Hematopoietic multipotent progenitor cell treated with erythropoietin and hydrocortisone succinate and interleukin-3 and kit ligand, for 15 days (in vitro differentiated cells): ENCODE measurements around the gene KBTBD8.

Experiments
- DNase-seq: peaks from one replicate; pipeline ENCODE4 v3.0.0-alpha.2; 2015; ENCODE audit warnings: low spot score

Gene KBTBD8

DNA sequence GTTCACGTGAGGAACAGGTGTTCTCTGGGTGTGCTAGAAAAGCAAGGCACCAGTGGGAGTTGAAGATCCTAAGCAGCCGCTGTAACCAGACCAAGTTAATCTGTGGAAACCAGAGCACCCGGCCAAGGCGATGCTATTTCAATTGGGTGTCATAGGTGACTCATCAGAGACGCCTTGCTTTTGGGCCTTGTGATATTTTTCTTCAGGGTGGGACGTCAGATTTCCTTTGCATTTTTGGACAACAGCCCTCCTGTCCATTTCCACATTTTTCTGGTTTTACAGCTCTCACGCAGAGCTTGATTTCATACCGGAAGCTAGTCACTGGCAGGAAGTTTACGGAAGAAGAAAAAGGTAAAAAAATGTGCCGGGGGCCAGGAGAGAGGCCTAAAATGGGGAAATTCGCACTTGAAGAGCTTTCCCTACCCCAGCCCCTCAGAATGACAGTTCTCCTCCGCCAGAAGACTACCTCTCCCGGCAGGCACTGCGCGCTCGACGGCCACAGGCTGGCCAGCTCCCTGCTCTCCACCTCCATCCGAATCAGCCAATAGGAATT lies 471 bp upstream of the KBTBD8 start:
- DNase-seq = peak; percentile 72

DNA sequence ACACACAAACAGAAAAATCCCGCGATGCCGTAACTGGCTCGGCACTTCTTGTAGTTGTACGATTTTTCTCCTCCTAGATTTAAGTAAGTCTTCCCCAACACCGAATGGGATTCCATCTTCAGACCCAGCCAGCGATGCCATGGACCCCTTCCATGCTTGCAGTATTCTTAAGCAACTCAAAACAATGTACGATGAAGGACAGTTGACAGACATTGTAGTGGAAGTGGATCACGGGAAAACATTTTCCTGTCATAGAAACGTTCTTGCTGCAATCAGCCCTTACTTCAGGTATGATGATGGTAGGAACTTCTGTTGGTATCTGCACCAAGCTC lies 763 bp downstream of the KBTBD8 start:
- no peak for DNase-seq

- DNase-seq = peak; percentile 43
These were observed 1.9 kb downstream of the KBTBD8 start for GRCh38 chr3:67000009-67000408.

- no peak for DNase-seq
These were observed 3.2 kb downstream of the KBTBD8 start for GRCh38 chr3:67001086-67001861.

DNA sequence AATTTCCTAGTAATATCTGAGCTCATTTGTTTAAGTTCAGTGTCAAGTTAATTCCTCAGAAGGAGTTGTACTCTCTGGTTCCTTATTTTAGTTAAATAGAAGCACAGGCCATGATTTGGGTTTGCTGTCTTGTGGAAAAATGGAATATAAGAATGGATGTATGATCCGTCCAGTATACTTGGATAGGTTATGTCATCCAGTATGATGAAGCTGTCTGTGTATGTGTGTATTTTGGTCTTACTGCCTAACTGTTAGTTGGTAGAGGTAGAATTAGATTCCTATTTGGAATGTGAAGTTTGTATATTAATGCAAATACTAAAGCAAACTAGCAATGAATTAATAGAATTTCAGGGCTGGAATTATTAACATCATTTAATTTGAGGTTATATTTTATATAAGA lies 7.9 kb downstream of the KBTBD8 start:
- no peak for DNase-seq

DNA sequence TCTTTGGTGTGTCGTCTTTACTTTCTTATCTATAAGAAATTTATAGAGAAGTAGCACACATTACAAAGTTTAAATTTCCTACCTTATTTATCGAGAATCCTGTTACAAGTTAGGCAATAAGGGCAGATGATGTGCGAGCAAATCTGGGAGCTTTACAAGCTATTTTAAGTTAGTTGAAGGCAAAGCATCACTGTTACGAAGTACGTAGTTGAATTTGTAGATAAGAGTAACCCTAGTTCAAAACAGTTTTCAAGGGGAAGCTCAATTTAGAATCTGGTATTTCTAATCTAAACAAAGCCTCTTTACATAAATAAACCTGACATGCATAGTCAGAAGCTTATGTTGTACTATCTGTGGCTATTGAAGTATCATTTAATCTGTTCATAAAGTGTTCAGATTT lies 8.4 kb downstream of the KBTBD8 start:
- no peak for DNase-seq

DNA sequence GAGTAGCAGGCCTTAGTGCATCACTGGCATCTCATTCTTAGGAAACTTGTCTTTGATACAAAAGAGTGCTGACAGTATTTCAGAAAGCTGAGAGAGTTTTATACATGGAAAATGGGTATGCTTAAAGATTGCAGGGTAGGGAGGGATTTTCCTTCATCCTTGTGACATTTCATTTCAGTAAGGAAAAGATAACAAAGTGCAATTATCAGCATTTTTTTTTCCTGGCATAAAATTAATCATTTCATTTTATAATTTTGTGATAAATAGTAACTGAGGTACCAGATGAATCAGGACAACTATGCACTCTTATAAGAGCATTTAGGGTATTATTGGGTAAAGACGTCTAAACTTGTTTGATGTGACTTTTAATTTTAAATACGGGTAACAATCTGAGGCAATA lies 10.3 kb downstream of the KBTBD8 start:
- DNase-seq = no peak

- no peak for DNase-seq
These were observed 11.6 kb downstream of the KBTBD8 start for GRCh38 chr3:67009716-67010115.

GRCh38 chr3:67011414-67012131 lies 13.5 kb downstream of the KBTBD8 start:
- DNase-seq = peak; percentile 27

DNA sequence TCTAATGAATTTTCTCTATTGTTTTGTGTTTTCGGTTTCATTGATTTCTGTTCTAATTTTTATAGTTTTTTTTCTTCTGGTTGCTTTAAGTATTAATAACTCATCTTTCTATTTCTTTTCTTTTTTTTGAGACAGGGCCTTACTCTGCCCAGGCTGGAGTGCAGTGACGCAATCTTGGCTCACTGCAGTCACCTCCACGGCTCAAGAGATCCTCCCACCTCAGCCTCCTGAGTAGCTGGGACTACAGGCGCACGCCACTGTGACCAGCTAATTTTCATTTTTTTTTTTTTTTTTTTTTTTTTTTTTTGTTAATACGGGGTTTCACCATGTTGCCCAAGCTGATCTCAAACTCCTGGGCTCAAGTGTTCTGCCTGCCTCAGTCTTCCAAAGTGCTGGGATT lies 14.5 kb downstream of the KBTBD8 start:
- DNase-seq = no peak

GRCh38 chr3:67015702-67016484 lies 17.8 kb downstream of the KBTBD8 start:
- no peak for DNase-seq

GRCh38 chr3:67016522-67017080 lies 18.5 kb downstream of the KBTBD8 start:
- no peak for DNase-seq

- DNase-seq = peak; percentile 78
These were observed 19.1 kb downstream of the KBTBD8 start for GRCh38 chr3:67017211-67017610.

DNA sequence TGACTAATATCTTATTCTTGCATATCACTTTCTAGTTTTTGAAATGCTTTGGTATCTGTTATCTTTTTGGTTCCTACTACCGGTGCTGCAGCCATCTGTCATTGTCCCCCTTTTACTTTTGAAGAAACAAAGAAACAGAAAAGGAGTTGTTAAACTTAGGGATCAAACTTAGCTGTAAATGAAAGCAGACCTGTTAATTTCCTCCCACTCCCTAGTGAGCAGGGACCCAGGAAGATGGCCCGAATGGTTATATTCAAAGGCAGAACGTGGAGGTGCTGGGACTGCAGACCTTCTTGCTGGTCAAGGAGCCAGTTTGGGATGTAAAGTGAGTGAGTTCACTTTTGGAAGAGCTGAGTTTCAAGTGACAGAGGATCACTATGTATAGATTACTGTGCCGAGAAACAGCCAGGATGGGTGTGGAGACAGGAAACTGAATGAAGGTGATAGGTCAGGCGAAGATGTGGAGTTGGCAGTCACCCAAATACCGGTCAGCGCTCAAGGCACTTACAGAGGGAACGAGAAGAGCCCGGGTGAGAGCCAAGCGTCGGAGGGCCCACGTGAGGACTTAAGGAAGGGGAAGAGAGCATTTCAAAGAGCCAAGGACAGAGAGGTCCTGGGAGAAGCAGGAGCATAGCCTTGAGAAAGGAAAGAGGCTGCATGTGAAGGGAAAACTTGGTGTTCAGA lies 20.1 kb downstream of the KBTBD8 start:
- DNase-seq = peak; percentile 84

DNA sequence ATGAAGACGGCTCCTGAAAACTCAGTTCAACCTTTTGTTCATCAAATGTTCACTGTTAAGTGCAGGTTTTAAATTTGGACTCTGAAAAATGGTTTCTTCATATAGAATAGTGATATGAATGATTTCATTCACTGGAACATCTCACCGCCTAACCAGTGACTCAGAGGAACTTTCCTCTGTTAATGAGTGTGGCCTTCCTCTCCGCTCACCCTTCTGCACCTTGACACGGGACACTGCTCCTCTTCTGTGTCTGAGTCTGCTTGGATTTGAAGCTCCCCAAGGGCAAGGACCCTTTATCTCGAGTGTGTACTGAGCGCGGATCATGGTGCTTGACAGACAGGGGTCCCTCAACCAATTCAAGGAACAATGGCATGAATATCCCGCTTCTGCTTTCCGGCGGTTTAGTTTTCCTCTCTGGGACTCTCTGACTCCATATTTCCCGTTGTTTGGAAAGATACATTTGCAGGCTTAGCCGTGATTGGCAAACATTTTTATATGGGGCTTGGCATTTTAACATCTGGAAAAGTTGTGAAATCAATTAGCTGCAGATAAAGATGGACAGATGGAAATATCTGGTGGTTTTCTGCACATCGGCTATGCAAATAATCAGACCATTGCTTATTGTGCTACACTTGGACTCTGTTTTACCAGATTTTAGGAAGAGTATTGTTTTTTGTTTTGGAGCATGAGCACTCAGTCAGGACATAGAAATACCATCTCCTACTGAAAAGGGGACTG lies 20.9 kb downstream of the KBTBD8 start:
- no peak for DNase-seq

DNA sequence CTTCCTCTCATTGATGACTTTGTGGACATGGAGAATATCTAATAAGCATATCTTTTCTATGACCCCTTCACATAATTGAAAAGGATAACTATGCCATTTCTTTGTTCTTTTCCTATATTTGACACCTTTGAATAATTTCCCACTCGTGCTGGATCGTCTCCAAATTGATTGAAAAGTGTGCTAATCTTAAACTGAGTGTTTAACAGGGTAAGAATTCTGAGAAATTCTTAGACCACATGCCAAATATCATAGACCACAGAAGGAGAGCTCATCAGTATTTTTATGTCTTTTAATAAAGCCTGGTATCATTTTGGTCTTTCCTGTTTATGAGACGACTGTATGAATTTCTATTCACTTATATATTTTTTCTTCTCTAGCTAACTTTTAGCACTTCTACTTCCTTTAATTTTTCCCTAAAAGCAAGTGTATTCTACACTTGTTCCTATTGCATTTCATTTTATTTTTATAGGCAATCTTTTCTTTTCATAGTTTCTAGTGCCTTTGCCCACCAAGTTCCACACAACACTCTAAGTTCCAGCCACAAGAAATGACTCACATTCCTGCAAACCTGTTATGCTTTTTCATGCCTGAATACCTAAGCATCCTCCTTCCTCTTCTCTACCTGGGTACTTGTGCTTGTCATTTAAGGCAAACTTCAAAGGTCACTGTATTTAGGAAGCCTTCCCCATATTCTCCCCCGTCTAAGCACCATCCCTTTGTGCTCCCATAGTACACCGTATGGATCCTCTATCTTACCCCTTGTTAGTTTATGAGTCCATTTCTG lies 30.1 kb downstream of the KBTBD8 start:
- peak; percentile 51 for DNase-seq

GRCh38 chr3:67030785-67031740 lies 33.0 kb downstream of the KBTBD8 start:
- peak; percentile 43 for DNase-seq

DNA sequence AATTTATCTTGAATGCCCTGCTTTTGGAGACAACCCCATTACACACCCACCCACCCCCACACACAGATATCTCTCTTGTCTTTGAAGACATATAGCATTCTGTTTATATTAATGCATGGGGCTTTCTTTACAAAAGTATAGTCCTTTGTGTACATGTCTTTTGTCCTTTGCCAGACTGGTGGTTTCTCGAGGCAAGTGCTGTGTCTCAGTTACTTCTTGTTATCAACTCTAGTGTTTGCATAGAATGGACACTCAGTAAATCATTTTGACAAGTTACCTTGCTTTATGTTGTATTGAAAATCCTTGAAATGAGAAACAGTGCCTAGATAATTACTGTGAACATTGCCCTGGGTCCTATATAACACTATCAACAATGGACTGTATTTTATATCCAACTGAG lies 33.9 kb downstream of the KBTBD8 start:
- DNase-seq = no peak

DNA sequence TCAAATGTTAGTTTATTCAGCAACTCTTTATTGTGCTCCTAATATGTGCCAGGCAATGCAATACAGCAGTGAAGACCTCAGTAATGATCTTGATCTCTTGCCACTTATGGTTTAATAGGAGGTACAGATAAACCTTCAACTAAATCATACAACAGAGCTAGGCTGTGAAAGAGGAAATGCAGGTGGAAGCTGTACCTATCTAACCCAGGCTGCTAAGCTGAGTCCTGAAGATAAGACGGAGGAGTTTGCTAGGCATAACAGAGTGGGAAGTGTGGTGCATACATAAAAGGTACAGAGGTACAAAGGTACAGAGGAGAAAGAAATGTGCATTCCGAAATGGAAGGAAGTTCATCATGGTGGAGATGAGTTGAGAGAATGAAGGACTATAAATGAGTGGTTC lies 35.0 kb downstream of the KBTBD8 start:
- no peak for DNase-seq
